Ramos (cell line): Measurements from ENCODE around the gene L3MBTL4.
"Not testable (repeated sequence)": the region's sequence is repeated elsewhere in the genome, so short reads cannot be mapped to it uniquely, and the experiment has no call there.

Experiments used
- in situ Hi-C: fragments of 300-500 bp; cut with MboI; formaldehyde crosslinking; loops from one replicate; pipeline ENCODE4 v1.14.3; 2022; ENCODE audit warnings: low sequenced_read_pairs; ENCODE audit not compliant: unreplicated experiment

The L3MBTL4 gene

DNA sequence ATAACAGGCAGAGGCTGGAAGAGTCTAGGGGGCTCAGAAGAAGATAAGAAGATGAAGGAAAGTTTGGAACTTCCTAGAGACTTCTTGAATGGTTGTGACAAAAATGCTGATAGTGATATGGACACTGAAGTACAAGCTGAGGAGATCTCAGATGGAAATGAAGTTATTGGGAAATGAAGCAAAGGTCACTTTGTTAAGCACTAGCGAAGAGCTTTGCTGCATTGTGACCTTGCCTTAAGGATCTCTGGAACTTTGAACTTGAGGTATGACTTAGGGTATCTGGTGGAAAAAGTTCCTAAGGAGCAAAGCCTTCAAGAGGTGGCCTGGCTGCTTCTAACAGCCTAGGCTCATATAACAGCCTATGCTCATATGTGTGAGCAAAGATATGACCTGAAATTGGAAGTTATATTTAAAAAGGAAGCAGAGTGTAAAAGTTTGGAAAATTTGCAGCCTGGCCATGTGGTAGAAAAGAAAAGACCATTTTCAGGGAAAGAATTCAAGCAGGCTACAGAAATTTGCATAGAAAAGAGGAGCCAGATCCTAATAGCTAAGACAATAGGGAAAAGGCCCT is 91.3 kb downstream of the L3MBTL4 start:
- in situ Hi-C loops, result no loop called here

DNA sequence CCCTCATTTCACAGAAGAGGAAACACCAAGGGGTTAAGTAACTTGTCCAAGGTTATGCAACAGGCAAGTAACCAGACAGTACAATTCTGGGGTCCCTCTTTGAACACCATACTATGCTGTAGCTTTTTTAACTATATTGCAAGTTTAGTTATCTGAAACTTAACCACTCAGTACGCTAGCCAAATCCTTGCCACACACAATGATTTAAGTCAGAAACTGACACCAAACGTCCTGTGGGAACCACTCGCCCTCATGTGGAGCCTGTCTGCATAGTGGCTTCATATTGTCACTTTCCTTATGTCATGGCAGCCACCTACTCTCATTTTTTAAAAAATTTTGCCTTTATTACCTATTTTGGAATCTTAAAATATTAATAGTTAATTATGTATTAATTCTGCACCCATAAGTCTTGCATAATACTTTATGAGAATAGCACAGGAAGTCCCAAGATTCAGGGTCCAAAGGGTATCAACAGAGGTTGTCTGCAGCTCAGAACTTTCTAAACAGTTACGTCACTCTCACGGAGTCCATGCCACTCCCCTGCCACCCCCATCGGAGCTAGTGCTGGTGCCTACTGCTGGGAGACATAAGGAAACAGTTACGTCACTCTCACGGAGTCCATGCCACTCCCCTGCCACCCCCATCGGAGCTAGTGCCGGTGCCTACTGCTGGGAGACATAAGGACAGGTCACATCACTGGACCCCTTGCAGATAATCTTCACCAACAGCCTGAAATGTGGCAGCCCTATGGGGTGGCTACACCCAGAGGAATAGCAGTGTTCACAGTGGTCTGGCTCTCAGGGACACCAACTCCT is 99.0 kb downstream of the L3MBTL4 start:
- in situ Hi-C loops, result no loop called here

DNA sequence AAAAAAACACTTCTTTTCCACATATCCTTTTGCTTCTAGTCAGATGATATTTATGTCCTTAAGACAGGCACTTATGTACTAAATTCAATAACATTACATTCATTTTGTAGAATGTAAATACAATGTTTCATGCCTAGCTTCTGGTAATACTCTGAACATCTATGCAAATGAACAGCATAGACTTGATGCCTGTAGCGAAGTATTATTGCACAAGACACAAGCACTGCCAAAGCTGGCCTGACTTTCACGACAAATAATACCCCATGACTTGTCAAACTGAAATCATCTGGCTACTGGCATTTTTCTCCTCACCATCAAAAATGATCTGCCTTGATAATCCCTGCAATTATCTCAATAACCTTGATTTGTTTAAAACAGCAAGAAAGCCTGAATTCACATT is 101.3 kb downstream of the L3MBTL4 start:
- in situ Hi-C loops, result no loop called here

DNA sequence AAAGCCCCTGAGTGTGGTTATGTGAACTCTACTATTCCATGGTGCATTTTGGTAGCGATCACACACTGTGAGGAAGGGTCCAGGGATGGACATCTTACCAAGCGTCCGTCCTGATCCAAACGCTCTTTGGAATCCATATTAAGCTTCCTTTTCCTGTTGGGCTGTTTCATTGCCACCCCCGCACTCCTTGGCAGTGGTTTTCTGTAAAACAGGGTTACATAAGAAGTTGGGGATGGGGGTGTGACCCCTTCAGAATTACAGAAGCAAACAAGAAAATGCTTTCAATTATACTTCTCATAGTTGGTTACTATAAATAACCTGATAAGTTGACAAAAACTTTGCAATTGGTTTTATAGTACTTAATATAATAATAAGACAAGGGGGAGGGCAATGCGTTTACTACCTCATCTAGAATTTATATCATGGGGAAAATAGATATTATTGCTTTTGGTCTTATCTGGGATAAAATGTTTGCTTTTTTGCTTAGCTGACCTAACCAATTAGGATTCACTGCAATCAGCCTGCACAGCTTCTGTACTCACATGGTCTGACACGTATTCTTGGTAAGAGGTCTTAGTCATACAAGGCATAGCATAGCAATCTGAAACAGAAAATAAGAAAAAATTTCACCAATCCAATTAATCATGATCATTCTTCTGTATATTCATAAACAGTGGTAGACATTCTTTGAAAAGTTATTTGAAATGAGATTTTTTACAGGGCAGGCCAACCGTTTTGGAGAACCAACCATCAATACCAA is 103.1 kb downstream of the L3MBTL4 start:
- in situ Hi-C loops, result no loop called here

DNA sequence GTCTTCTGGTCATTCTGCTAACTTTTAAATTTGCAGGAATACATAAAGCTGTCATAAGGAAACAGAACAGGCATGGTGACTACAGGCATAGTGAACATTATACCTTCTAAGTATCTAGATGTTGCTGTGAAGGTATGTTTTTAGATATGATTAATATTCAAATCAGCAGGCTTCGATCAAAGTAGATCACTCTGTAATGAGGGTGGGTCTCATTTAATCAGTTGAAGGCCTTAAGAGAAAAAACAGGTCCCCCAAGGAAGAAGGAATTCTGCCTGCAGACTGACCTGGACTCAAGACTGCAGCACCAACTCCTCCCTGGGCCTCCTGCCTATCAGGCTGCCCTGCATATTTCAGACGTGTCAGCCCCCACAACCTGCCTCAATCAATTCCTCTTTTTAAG is 104.0 kb downstream of the L3MBTL4 start:
- in situ Hi-C loops, result no loop called here

DNA sequence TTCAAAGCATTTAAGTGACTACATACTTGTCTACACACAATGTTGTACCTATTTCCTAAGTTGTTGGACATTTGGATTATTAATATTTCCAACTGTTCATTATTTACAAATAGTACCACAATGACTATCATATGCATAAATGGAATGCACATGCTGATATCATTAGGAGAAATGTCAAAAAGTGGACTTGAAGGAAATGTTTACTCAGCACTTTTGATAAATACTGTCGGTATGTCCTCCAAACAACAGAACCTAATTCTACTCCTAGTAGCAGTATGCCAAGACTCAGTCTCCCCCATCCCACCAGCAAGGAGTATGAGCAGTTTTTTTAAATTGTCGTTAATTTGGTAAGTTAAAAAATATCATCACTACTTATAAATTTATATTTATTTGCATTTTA is 116.8 kb downstream of the L3MBTL4 start:
- in situ Hi-C loops, result no loop called here

DNA sequence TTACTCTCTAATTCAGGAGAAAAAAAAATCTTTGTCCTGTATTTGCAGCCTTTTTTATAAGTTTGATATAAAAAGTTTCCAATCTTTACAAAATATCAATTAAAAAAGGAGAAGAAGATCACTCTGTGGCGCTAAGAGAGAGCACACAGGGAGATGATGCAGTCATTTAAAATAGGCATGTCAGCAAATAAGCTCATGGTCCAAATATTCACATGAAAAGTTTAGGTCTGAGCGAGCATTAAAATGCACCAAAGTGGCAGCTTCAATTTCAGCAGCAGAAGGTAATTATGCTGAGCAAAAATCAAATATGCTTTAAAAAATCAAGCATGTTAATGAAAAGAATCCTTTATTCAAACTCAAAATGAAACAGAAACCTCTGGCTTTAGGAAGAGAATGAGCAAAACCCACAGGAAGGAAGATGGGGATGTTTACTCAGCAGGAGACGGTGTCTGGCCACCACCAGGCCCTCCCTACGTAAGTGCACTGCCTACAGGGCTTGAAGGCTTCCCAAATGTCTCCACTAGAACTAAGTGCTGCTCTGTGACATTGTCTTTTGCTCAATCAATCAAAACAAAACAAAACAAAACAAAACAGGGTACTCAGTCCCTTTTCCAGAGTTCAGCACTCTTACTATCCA is 120.4 kb downstream of the L3MBTL4 start:
- in situ Hi-C loops, result no loop called here

DNA sequence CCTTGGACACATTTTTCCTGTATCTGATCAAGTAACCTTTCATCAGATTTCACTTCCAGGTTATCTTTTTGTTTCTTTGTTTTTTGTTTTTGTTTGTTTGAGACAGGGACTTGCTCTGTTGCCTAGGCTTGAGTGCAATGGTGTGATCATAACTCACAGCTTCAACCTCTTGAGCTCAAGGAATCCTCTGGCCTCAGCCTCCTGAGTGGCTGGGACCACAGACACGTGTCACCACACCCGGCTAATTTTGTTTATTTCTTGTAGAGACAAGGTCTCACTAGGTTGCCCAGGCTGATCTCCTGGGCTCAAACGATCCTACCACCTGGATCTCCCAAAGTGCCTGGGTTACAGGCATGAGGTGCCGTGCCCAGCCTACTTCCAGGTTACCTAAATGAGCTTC is 124.9 kb downstream of the L3MBTL4 start:
- in situ Hi-C loops, result no loop called here

DNA sequence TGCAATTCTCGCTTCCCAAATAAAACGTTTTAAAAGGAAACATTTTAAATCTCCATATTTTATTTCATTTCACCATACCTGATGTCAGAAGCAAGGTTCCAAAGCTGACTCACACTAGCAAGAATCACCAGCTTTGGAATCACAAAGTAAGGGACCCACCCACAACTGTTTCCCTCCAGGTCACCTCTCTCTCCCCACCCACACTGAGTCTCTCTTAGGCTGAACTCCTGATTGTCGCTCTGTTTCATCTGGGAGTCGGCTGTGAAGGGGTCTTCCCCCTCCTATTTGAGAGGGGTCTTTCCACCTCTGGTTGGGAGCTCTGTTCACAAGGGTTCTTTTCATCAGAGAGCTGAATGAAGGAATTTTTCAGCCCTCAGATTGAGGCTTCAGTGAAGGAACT is 128.1 kb downstream of the L3MBTL4 start:
- in situ Hi-C loops, result no loop called here

DNA sequence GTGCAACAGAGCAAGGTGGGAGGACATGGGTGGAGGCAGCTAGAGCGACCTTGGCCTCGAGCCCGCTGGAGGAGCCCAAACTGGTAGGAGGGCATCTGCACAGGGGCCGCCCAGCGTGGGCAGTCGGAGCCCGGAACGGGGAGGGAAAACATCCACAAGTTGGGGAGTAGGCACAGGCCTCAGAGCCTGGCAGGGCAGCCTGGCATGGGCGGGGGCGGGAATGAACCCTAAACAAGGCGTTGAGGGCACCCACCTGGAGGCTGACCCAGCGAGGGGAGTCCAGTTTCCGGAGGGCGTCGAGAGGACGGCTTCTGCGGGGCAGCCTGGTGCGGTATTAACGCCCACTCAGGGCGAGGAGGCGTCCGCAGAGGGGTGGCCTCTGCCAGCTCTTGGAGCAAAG is 129.9 kb downstream of the L3MBTL4 start:
- in situ Hi-C loops, result no loop called here

DNA sequence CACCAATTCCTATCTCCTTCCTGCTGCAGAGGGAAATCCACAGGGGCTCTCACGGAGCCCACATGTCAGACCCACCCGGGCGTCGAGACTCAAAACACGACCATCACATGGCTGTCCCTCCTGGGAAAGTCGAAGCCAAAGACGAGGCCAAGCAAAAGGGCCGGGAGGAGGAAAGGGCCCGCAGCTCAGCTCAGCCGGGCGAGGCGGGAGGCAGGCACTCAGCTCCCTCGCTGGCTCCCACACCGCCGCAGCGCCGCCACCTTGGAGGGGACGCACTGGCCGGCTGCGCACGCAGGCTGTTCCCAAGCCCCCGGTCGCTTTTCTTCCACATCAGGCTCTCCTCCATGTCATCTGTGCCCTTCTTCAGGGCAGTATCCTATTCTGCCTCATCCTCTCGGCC is 130.4 kb downstream of the L3MBTL4 start:
- in situ Hi-C loops, result no loop called here

DNA sequence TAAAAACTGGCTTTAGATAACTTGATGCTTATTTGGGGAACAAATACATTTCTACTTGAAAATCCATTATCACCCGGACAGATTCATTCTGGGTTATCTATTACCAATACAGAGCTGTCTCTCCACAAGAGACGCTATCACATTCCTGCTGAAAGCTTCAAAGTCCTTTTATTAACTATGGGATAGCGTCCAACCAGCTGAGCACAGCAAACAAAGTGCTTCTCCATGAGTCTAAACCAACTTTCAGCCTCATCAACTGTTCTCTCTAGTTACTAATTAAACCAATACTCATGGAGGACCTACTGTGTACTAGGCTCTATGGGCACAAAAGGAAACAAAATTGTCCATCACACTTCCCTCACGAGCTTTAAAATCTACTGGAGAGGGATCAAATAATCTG is 132.8 kb downstream of the L3MBTL4 start:
- in situ Hi-C loops, result no loop called here

DNA sequence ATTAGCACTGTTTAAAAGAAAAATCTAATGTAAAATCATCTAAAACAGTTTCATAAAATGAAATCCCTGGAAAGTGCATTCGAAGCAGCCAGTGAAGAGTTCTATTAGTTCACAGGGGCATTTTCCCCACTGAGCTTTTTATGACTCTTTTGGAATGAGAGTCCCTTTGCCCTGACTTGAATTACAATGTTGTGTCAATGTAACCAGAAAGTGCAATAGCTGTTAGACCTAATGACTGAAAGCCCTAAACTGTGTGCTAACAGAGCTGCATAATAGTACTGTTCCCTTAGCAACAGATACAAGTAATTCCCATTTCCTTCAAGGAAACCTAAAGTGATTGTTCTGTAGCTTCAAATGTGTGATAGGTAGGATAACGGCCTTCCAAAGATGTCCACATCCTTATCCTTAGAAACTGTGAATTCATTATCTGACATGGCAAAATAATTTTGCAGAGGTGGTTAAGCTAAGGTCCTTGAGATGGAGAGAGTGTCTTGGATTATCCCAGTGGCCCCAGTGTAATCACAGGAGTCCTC is 134.4 kb downstream of the L3MBTL4 start:
- in situ Hi-C loops, result no loop called here

DNA sequence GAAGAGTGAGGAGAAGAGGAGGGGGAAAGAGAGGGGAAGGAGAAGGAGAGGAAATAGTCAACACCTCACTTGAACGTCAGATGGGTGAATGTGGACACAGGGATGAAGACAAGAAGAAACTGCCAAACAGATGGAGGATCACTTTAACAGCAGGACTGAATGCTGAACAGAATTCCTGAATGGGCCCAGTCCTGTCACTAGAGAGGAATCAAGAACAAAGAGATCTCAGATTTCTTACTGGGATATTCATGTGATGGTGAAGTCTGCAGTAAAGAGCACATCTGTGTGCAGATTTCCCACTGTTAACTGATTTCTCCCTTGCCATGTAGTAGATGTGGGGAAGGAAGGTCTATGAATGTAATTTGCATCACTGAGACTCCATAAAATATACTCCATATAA is 135.4 kb downstream of the L3MBTL4 start:
- in situ Hi-C loops, result no loop called here

DNA sequence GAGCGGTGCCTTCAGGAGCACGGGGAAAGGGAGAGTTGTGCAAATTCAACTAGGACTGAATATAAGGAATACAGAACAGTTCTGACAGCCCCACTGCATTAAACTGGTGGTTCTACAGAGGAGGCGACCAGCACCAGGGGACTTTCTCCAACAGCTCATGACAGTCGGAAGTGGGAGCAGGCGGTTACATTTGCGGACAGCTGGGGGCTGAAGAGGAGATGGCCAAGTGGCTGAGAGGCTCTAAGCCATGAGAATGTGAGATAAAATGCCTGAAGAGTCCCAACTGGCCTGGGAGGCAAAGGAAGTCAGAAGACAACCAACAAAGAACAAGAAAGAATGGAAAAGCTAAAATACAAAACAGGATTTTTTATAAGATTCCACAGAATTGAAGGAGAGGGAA is 141.3 kb downstream of the L3MBTL4 start:
- in situ Hi-C loops, result no loop called here

DNA sequence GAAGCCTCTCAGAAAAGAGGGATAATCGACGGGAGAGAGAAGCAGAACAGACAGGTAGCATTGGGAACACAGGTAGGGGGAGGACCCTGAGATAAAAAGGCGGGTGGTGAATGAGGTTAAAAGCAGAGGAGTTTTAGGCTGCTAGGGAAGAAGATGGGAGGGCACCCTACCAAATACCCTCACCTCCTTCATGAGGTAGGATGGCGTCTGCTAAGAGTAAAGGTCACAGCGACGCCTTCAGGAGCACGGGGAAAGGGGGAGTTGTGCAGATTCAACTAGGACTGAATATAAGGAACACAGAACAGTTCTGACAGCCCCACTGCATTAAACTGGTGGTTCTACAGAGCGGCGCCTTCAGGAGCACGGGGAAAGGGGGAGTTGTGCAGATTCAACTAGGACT is 142.6 kb downstream of the L3MBTL4 start:
- in situ Hi-C loops, result not testable (repeated sequence)

DNA sequence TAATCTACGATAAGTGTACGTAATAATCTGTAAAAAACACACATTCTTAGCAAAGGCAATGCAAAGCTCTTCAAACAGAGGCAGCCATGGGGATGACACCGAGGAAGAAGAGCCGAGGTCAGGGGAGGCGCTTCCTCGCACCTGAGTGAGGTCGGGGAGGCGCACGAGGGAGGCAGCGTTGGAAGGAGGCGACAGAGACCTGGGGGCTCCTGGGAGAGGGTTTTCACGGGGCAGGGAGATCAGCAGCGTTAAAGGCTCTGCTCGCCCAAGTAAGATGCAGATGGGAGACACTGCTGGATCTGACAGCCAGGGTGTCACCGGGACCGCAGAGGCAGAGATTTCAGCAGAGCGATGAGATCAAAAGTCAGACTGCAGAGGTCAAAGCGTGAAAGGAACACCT is 143.1 kb downstream of the L3MBTL4 start:
- in situ Hi-C loops, result no loop called here

DNA sequence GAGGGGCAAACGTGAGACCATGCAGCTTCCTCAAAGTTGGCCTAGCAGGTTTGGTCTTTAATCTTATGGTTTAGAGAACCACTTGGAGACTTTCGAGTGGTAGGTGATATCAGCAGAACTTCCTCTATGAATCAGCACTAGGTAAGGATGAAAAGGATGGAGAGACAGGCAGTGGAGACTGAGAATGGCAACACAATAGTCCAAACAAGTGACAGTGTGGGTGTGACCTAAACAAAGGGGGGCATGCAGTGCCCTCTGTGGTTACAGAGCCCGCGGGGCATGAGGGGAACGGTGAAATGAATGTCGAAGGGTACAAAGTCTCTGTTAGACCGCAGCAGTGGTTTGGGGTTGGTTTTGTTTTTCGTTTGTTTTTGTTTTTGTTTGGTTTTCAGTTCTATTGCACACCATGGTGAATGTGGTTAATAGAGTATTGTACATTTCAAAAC is 143.9 kb downstream of the L3MBTL4 start:
- in situ Hi-C loops, result no loop called here

DNA sequence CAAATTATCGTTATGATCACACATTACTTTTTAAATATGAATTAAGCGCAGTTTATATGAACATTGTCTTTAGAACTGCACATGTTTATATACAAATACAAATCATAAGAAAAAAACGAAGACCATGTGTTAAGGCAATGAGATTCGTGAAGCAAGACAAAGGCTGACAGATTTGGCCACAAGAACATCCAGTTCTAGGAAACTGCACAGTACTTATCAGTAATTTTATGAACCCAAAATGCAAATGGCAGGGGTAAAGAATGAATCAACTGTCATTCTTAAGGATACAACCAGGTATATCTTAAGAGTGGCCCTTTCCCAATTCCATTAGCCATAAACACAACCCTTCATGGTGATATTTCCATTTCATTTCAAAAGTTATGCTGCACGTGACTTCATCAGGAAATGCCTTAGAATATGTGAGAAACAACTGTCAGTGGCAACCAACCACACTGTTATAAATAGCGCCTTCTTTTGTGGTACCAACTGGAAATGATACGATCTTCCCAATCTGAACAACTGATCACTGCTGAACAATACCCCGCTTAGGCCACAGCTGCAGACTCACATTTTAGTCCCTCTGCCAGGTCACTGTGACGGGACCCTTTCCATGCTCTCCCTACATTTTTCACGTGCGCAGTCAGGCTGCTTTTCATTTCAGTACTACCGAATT is 144.9 kb downstream of the L3MBTL4 start:
- in situ Hi-C loops, result no loop called here

DNA sequence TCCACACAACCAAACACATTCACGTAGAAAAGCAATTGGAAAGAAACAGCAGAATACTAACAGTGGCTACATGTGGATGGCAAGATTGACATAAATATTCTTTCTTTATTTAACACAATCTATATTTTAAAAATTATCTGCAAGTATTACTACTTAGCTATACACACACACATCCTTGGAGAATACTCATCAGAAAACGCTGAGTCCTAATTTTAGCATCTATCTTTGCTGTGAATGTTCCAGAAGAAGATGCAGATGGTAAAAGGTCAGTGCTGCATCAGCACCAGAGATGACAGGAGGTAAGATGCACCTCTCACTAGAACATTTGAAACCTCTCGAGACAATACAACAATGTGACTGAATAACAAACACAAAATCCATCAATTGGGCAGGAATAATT is 148.5 kb downstream of the L3MBTL4 start:
- in situ Hi-C loops, result no loop called here
